ENCODE data around the gene MAD1L1. TPM values are rescaled to one million over a fixed set of nuclear protein-coding genes. Genes with fewer than 3 reads are reported as not detected.

MAD1L1 gene
- total and polyA plus RNA-seq, 2 of the 8 experiments (the other 6 are each of a cell fraction or from before 2014, with no cell fraction given): 40.4 to 44.6 TPM

DNA sequence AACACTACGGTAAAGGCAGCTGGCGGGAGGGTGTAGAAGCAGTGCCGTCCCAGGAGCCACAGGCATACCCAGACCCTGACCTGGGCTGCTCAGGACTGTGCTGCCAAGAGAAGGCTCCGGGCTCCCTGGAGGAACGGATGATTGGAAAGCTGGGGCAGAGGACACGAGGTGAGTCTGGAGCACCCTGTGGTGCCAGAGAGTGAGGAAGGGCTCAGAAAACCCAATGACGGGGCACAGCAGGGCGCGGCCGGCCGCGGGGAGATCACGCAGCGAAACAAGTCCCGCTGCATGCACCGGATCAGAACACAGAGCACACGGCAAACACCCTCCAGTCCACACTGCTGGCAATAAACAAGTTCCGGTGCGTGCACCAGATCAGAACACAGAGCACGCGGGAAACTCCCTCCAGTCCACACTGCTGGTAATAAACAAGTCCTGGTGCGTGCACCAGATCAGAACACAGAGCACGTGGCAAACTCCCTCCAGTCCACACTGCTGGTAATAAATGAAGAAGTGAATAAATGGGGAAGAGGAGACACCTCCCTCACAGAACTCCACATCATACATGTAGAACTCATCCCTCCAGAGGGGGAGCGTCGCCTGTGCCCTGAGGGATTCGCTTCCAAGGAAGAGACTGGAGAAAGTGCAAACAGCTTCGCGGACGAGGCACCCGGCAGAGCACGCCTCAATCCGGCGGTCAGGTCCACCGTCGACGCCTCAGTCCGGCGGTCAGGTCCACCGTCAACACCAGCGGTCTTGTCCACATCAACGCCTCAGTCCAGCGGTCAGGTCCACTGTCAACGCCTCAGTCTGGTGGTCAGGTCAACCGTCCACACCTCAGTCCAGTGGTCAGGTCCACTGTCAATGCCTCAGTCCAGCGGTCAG, 265.0 kb downstream of the MAD1L1 start:
- H3K23me2 ChIP-seq (ENCODE audit: low read depth, low read length): no peaks in the 10 kb centered on the region
- WGBS, 2 experiments (ENCODE audit: extremely low coverage in 1 of 2, insufficient coverage in 1 of 2, insufficient read length in 1 of 2, insufficient replicate concordance in 2 of 2, low coverage in 1 of 2, low lambda C conversion rate in 2 of 2, missing lambda C conversion rate in 1 of 2): 94% methylated on average over 30 of the region's 45 CpGs; no CpG with 5 or more reads in 1 of the 2 experiments
- H2BK20ac ChIP-seq (ENCODE audit: low read length): no peak overlapping the region
- H3K4ac ChIP-seq (replicated peaks; ENCODE audit: insufficient read length, low read depth, low read length): no peak overlapping the region
- TF ChIP-seq RXRA (IDR thresholded peaks at IDR 0.05; ENCODE audit: insufficient read depth, low read depth, low read length) (no peak), SP1 (IDR thresholded peaks at IDR 0.05; ENCODE audit: low read depth, low read length) (no peak), CHD1 (IDR thresholded peaks at IDR 0.05; ENCODE audit: low read depth, low read length) (no peak), SIX5 (IDR thresholded peaks at IDR 0.05; ENCODE audit: low read depth, low read length) (no peak), CHD2 (IDR thresholded peaks at IDR 0.05; ENCODE audit: low read length) (no peak), ZNF274 (IDR thresholded peaks at IDR 0.05; ENCODE audit: borderline replicate concordance, extremely low read depth, low read length) (no peak), GABPA (IDR thresholded peaks at IDR 0.05; ENCODE audit: borderline replicate concordance, insufficient read depth, low read length) (no peak)
- no peak overlapping the region for H2AK5ac ChIP-seq (ENCODE audit: low read depth, low read length)
- H3K56ac ChIP-seq (replicated peaks; ENCODE audit: insufficient read length, low read depth, low read length): no peak overlapping the region
- H2BK120ac ChIP-seq (replicated peaks; ENCODE audit: low read depth, low read length): no peak overlapping the region
- H3K79me1 ChIP-seq (ENCODE audit: low read depth, low read length): no peaks in the 10 kb centered on the region
- H3K4me1 ChIP-seq (replicated peaks in 1 of 4; ENCODE audit: control insufficient read depth in 3 of 4, insufficient read depth in 4 of 4, low read length in 3 of 4): no peaks in the 10 kb centered on the region
- H3K27ac ChIP-seq (ENCODE audit: low read depth, low read length): no peak overlapping the region
- no peak overlapping the region for H3K4me3 ChIP-seq (ENCODE audit: extremely low read depth in 1 of 4, insufficient read depth in 2 of 4, low read depth in 3 of 4, low read length in 4 of 4)
- H2BK15ac ChIP-seq (ENCODE audit: low read length): no peak overlapping the region
- H3K27me3 ChIP-seq (replicated peaks in 1 of 4; ENCODE audit: control insufficient read depth in 3 of 4, extremely low read depth in 1 of 4, insufficient read depth in 3 of 4, low read length in 3 of 4): no peaks in the 10 kb centered on the region
- no peak overlapping the region for H3K9ac ChIP-seq (replicated peaks in 1 of 4; ENCODE audit: extremely low read depth in 1 of 4, low read depth in 3 of 4, low read length in 3 of 4)
- H3K79me2 ChIP-seq (ENCODE audit: control insufficient read depth in 1 of 2, insufficient read depth in 2 of 2, low read length in 2 of 2): no peaks in the 10 kb centered on the region
- H3K23ac ChIP-seq (ENCODE audit: insufficient read length): no peak overlapping the region
- no peak overlapping the region for H4K91ac ChIP-seq (replicated peaks; ENCODE audit: insufficient read length, low read length)
- H2BK12ac ChIP-seq (ENCODE audit: low read depth, low read length): no peak overlapping the region
- H3K18ac ChIP-seq (ENCODE audit: extremely low read depth, low read length): no peak overlapping the region
- H4K8ac ChIP-seq (ENCODE audit: extremely low read depth, insufficient read depth, low read length): peak overlapping the region; percentile 35; the same call in 1 of the 2 replicates
- H3K9me3 ChIP-seq (ENCODE audit: insufficient read depth in 2 of 2, low read depth in 1 of 2, low read length in 1 of 2): no peaks in the 10 kb centered on the region
- DNase-seq (ENCODE audit: low read depth in 1 of 2, low spot score in 2 of 2) (no peak), FAIRE-seq (no peak)
- H4K5ac ChIP-seq (ENCODE audit: insufficient read length, low read depth, low read length): no peak overlapping the region
- no peak overlapping the region for H3K4me2 ChIP-seq (ENCODE audit: insufficient read depth in 1 of 2, low read depth in 2 of 2, low read length in 2 of 2)
- H3K14ac ChIP-seq (ENCODE audit: insufficient read length): no peak overlapping the region
- H2BK5ac ChIP-seq (ENCODE audit: low read depth, low read length): no peak overlapping the region
- H2AFZ ChIP-seq (ENCODE audit: low read length): no peak overlapping the region
- ChIA-PET CTCF (ENCODE audit: partially characterized antibody) (no interaction called here), POLR2A (ENCODE audit: partially characterized antibody) (no interaction called here)
- H3K36me3 ChIP-seq (ENCODE audit: control insufficient read depth in 2 of 4, insufficient read depth in 4 of 4, low read length in 3 of 4): no peaks in the 10 kb centered on the region
- H4K20me1 ChIP-seq (replicated peaks in 1 of 2; ENCODE audit: control insufficient read depth in 1 of 2, insufficient read depth in 2 of 2, low read length in 2 of 2): peaks cover 3 to 7% of the 10 kb centered on the region in 2 experiments
